ENCODE data around the gene MED14.

MED14 gene

DNA sequence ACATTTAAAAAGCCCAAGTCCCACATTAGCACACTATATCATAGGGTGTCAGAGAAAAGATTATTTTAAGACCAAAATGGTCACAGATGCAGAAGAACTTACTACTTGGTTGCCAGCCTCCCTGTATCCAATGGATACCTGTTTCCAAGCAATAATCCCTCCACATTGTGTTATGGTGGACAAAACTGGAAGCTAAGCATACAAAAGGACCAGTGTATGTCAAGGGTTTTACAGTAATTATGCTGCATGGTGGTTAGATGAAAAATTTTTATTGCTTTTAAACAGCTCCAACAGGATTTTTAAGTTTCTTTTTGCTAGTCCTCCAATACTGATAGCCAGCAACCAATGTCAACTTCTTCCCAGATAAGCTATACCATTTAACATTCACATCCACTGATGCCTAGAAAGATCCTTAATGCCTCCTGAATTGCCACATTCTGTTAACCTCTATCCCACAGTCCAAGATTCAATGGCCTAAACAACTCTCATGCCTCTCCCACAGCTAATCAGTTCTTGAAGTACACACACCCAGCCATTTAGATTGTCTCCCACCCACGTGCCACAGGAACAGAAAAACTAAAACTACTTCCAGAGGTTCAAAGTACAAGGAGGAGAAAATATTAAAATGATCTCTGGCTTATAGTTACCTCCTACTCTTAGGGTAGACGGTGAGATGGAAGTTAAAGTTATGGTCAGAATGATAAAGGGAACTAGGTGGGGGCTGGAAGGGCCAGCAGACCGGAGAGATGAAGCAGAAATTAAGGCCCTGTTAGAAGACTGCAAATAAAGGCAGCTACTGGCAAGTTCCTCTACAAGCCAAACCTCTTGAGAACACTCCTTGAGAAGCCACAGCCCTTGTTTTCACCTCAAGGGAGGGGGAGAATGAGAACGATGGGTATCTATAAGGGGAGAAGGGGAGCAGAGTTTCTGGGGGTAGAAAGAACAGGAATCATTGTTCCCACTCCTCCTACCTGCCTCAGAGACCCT lies 5.5 kb downstream of the MED14 start:
- DNase-seq: peak; percentile 14

- no peak for DNase-seq
These were observed 7.6 kb downstream of the MED14 start for GRCh38 chrX:40727581-40728252.

DNA sequence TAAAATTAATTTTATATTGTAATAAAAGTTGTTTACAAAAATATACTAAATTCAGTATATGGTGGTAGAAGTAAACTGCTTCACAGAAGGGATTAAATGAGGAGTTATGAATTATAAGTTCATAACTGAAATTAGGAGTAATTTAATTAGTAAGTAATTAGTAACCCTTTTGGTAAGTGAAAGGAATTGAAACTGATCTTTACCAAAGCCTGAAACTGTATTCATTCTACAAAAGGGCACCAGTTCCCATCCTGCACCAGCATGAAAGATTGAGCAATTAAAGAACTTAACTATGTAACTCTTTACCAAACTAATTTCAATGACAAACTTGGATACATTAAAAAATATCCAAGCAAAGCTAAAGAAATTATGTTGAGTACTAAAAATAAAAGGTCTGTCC lies 8.2 kb downstream of the MED14 start:
- DNase-seq: no peak

- no peak for DNase-seq
These were observed 12.4 kb downstream of the MED14 start for GRCh38 chrX:40722930-40723329.

- DNase-seq: no peak
These were observed 13.7 kb downstream of the MED14 start for GRCh38 chrX:40721489-40722106.

DNA sequence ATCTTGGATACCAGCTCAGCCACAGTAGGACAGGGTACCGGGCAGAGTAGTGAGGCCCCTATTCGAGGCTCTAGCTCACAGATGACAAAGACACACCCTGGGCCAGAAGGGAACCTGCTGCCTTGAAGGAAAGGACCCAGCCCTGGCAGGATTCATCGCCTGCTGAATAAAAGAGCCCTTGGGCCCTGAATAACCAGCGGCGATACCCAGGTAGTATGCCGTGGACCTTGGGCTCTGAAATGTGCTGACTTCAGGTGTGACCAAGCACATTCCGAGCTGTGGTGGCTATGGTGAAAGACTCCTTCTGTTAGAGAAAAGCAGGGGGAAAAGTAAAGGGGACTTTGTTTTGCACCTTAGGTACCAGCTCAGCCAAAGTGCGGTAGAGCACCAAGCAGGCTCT lies 14.6 kb downstream of the MED14 start:
- DNase-seq: no peak

DNA sequence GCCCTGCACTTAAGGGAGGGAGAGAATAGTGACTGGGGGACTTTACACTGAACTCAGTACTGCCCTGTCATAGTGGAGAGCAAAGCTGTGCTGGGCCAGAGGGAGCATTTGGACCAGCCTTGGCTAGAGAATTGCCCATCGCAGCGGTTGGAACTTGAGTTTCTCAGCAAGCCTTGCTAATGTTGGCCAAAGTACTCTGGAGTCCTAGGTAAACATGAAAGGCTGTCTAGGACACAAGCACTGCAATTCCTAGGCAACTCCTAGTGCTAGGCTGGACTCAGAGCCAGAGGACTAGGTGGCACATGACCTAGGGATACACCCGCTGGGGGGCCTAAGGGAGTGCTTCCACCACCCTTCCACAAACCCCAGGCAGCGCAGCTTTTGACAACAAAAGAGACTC lies 15.0 kb downstream of the MED14 start:
- DNase-seq: no peak

DNA sequence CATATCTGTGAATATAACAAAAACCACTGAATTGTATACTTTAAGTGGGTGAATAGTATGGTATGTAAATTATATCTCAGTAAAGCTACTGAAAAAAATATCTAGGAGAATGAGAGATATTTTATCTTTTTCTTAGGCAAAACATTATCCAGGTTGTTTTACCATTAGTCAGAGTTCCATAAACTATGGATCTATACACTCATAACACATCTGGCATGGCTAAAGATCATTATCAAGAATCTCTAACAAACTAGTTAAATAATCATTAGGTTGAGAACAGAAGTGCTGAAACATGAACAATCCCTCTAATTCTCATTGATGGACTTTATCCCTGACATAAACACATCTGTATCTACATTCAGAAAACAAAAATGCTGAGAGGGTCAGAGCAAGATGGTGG lies 15.6 kb downstream of the MED14 start:
- no peak for DNase-seq

- DNase-seq: peak; percentile 8
These were observed 16.1 kb downstream of the MED14 start for GRCh38 chrX:40719218-40719617.

DNA sequence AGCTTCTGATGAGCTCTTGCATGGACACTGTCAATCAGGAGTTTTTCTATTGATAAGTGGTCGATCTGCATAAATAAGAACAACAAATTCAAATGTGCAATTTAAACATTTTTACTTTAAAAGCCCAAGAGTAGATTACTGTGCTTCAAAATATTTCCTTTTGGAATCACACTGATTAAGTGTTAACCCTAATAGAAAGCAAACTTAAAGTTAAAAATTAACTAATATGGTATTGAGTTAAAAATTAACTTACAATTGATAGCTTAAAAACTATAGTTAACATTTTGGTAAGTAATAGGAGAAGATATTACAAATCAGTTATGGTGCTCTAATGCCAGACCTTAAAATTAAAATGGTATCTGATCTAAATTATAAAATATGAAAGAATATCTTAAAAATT lies 25.9 kb downstream of the MED14 start:
- no peak for DNase-seq

- no peak for DNase-seq
These were observed 29.6 kb downstream of the MED14 start for GRCh38 chrX:40705658-40706312.

GRCh38 chrX:40700640-40701342 lies 34.6 kb downstream of the MED14 start:
- DNase-seq: no peak

DNA sequence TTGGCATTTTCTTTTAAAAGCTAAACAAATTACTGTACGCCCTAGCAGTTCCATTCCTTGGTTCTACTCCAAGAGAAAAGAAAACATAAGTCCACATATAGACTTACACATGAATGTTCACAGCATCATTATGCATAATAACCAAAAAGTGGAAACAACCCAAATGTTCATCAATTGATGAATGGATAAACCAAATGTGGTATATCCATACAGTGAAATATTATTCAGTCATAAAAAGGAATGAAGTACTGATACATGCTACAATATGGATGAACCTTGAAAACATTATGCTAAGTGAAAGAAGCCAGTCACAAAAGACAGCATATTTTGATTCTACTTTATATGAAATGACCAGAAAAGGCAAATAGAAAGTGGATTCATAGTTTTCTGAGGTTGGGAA lies 36.5 kb downstream of the MED14 start:
- DNase-seq: no peak

- no peak for DNase-seq
These were observed 40.5 kb downstream of the MED14 start for GRCh38 chrX:40694802-40695201.

GRCh38 chrX:40688929-40689328 lies 46.4 kb downstream of the MED14 start:
- no peak for DNase-seq

- no peak for DNase-seq
These were observed 48.2 kb downstream of the MED14 start for GRCh38 chrX:40687169-40687568.

DNA sequence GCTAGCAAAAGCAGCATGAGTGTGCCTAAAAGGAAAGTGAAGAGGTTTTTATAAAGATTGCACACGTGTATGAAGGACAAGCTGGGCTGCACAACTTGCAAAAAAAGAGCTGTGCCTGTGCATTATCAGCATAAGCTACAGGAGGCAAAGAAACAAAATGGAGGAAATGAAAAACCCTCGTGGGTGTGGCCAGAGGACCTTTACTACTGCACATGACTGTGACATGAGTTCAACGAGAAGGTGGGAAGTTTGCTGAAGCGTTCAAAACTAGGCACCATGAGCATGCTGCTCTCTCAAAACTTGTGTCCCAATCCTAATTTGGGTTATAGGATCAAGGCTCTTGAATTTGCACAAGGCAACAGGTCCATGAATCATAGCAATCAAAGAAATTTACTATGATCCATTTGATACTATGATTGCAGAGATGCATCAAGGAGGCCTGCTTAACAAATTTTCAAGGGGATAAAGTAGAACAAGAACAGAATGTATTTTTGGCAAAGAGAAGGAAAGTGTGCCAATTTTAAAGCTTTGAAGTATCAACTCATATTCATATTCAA lies 49.9 kb downstream of the MED14 start:
- no peak for DNase-seq

GRCh38 chrX:40684092-40684491 lies 51.2 kb downstream of the MED14 start:
- no peak for DNase-seq

DNA sequence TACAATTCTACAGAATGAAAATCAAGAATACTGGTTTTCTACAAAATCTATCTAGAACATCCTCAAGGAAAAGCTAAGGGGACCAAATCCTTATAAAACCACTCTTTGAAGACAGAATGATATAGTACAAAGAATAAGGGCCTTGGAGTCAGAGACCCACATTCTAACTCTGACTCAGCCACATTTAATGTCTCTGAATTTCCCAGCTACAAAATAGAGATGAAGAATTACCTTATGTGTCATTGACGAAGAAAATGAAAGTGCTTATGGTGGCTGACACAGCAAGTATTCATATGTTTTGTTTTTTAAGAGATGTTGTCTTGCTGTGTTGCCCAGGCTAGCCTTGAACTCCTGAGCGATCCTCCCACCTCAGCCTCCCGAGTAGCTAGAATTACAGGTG lies 52.1 kb downstream of the MED14 start:
- DNase-seq: no peak

- DNase-seq: no peak
These were observed 64.2 kb downstream of the MED14 start for GRCh38 chrX:40671126-40671525.

GRCh38 chrX:40663880-40664630 lies 71.3 kb downstream of the MED14 start:
- no peak for DNase-seq
